WTC11 (cell line): ENCODE measurements around the gene CCDC150. TPM values are rescaled to one million over a fixed set of nuclear protein-coding genes. Genes with fewer than 3 reads are reported as not detected.

Experiments
- ATAC-seq: fragments of 200-7000 bp; cut with Tn5 transposase; 2 replicates; pipeline ENCODE4 v1.10.0; 2021; ENCODE audit warnings: mild to moderate bottlenecking, moderate library complexity
- CTCF ChIA-PET: fragments of 300-600 bp; sonication (Branson Sonifier 250); formaldehyde crosslinking; loops from one replicate; lab custom pipeline; 2021; ENCODE audit warnings: antibody characterized with exemption; lab: Charles Lee
- POLR2A ChIA-PET: fragments of 350-600 bp; sonication (Branson Sonifier 250); formaldehyde crosslinking; loops from one replicate; lab custom pipeline; 2021; ENCODE audit warnings: antibody characterized with exemption; lab: Charles Lee
- DNase-seq: peaks from one replicate; pipeline ENCODE4 v3.0.0; 2021; ENCODE audit warnings: low spot score
- H3K27ac Mint-ChIP-seq: 2 replicates; pipeline ENCODE4 v1.8.0; 2021; ENCODE audit warnings: mixed read lengths
- H3K27me3 Mint-ChIP-seq: 2 replicates; pipeline ENCODE4 v1.8.0; 2021; ENCODE audit warnings: low read depth, mild to moderate bottlenecking, moderate library complexity, mixed read lengths
- H3K36me3 Mint-ChIP-seq: 2 replicates; pipeline ENCODE4 v1.8.0; 2021; ENCODE audit warnings: mixed read lengths
- H3K4me1 Mint-ChIP-seq: 2 replicates; pipeline ENCODE4 v1.8.0; 2022; ENCODE audit warnings: mixed read lengths
- H3K4me3 Mint-ChIP-seq: 2 replicates; pipeline ENCODE4 v1.8.0; 2021; ENCODE audit warnings: mild to moderate bottlenecking, moderate library complexity, mixed read lengths
- H3K9me3 Mint-ChIP-seq: 2 replicates; pipeline ENCODE4 v1.8.0; 2021; ENCODE audit warnings: mixed read lengths
- ATF1 ChIP-seq: sonication (generic); formaldehyde crosslinking; IDR thresholded peaks from 2 replicates; pipeline ENCODE4 v1.8.1; 2023; ENCODE audit warnings: mild to moderate bottlenecking, moderate library complexity, missing genetic modification reagents
- CBFB ChIP-seq: sonication (generic); formaldehyde crosslinking; IDR thresholded peaks from 2 replicates; pipeline ENCODE4 v1.8.1; 2022; ENCODE audit warnings: mild to moderate bottlenecking, low read depth, missing genetic modification reagents
- CREM ChIP-seq: sonication (generic); formaldehyde crosslinking; IDR thresholded peaks from 2 replicates; pipeline ENCODE4 v1.8.1; 2022; ENCODE audit warnings: mild to moderate bottlenecking, missing genetic modification reagents, moderate library complexity
- E2F5 ChIP-seq: sonication (generic); formaldehyde crosslinking; IDR thresholded peaks from 2 replicates; pipeline ENCODE4 v1.8.1; 2022; ENCODE audit warnings: mild to moderate bottlenecking, moderate library complexity, missing genetic modification reagents
- EMX1 ChIP-seq: fragments of 250-450 bp; sonication (Bioruptor Pico); IDR thresholded peaks from 2 replicates; pipeline ENCODE4 v1.8.0; 2021; ENCODE audit warnings: mild to moderate bottlenecking
- GTF2I ChIP-seq: fragments of 250-450 bp; sonication (Bioruptor Pico); conservative IDR thresholded peaks from 2 replicates; pipeline ENCODE4 v1.4.0; 2021; ENCODE audit warnings: mild to moderate bottlenecking
- JAZF1 ChIP-seq: fragments of 250-450 bp; sonication (Bioruptor Pico); IDR thresholded peaks from 2 replicates; pipeline ENCODE4 v1.9.0; 2021; ENCODE audit warnings: moderate library complexity, mild to moderate bottlenecking, inconsistent platforms
- PRRX2 ChIP-seq: fragments of 250-450 bp; sonication (Bioruptor Pico); IDR thresholded peaks from 2 replicates; pipeline ENCODE4 v1.8.0; 2021; ENCODE audit warnings: mild to moderate bottlenecking
- TP53 ChIP-seq: sonication (generic); formaldehyde crosslinking; IDR thresholded peaks from 2 replicates; pipeline ENCODE4 v1.8.1; 2023; ENCODE audit warnings: mild to moderate bottlenecking, missing genetic modification reagents
- ZNF121 ChIP-seq: sonication (generic); formaldehyde crosslinking; IDR thresholded peaks from 2 replicates; pipeline ENCODE4 v1.8.0; 2023; ENCODE audit warnings: missing genetic modification reagents
- ZNF263 ChIP-seq: sonication (generic); formaldehyde crosslinking; IDR thresholded peaks from 2 replicates; pipeline ENCODE4 v1.8.1; 2022; ENCODE audit warnings: low read depth, mild to moderate bottlenecking, moderate library complexity, missing genetic modification reagents
- ZNF281 ChIP-seq: sonication (generic); formaldehyde crosslinking; IDR thresholded peaks from 2 replicates; pipeline ENCODE4 v1.8.0; 2023; ENCODE audit warnings: mild to moderate bottlenecking, missing genetic modification reagents
- total RNA-seq: library from RNA; stranded (reverse); gene quantifications from 3 replicates; pipeline ENCODE4 v1.2.3, GENCODE V29; 2021
- TF ChIP-seq, protein P1 (sequence below): fragments of 250-450 bp; sonication (Bioruptor Pico); IDR thresholded peaks from 2 replicates; pipeline ENCODE4 v1.9.0; 2021; ENCODE audit warnings: mild to moderate bottlenecking
- TF ChIP-seq, protein P2 (sequence below): sonication (generic); formaldehyde crosslinking; IDR thresholded peaks from 2 replicates; pipeline ENCODE4 v1.8.1; 2022; ENCODE audit warnings: low read depth, missing genetic modification reagents, borderline replicate concordance
- TF ChIP-seq, protein P3 (sequence below): fragments of 250-450 bp; sonication (Bioruptor Pico); IDR thresholded peaks from 2 replicates; pipeline ENCODE4 v1.9.0; 2021; ENCODE audit warnings: mild to moderate bottlenecking, borderline replicate concordance

CCDC150 gene
- total RNA-seq, 1 experiment from 2014 or later: 43.0 TPM

GRCh38 chr2:196718419-196719109 lies 79.0 kb downstream of the CCDC150 start (continued):
- no peak for TF ChIP-seq ZNF281 (CRISPR knock-in tag)
- no peak for TF ChIP-seq CREM (CRISPR knock-in tag)
- TF ChIP-seq CBFB (CRISPR knock-in tag): no peak
- TF ChIP-seq PRRX2: no peak
- no peak for TF ChIP-seq E2F5 (CRISPR knock-in tag)
- no peak for TF ChIP-seq GTF2I (CRISPR knock-in tag)
- no peak for TF ChIP-seq ATF1 (CRISPR knock-in tag)
- no peak for TF ChIP-seq JAZF1
- TF ChIP-seq, protein P1, sequence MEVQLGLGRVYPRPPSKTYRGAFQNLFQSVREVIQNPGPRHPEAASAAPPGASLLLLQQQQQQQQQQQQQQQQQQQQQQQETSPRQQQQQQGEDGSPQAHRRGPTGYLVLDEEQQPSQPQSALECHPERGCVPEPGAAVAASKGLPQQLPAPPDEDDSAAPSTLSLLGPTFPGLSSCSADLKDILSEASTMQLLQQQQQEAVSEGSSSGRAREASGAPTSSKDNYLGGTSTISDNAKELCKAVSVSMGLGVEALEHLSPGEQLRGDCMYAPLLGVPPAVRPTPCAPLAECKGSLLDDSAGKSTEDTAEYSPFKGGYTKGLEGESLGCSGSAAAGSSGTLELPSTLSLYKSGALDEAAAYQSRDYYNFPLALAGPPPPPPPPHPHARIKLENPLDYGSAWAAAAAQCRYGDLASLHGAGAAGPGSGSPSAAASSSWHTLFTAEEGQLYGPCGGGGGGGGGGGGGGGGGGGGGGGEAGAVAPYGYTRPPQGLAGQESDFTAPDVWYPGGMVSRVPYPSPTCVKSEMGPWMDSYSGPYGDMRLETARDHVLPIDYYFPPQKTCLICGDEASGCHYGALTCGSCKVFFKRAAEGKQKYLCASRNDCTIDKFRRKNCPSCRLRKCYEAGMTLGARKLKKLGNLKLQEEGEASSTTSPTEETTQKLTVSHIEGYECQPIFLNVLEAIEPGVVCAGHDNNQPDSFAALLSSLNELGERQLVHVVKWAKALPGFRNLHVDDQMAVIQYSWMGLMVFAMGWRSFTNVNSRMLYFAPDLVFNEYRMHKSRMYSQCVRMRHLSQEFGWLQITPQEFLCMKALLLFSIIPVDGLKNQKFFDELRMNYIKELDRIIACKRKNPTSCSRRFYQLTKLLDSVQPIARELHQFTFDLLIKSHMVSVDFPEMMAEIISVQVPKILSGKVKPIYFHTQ (CRISPR knock-in tag): no peak
- TF ChIP-seq, protein P2, sequence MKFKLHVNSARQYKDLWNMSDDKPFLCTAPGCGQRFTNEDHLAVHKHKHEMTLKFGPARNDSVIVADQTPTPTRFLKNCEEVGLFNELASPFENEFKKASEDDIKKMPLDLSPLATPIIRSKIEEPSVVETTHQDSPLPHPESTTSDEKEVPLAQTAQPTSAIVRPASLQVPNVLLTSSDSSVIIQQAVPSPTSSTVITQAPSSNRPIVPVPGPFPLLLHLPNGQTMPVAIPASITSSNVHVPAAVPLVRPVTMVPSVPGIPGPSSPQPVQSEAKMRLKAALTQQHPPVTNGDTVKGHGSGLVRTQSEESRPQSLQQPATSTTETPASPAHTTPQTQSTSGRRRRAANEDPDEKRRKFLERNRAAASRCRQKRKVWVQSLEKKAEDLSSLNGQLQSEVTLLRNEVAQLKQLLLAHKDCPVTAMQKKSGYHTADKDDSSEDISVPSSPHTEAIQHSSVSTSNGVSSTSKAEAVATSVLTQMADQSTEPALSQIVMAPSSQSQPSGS (CRISPR knock-in tag): no peak

DNA sequence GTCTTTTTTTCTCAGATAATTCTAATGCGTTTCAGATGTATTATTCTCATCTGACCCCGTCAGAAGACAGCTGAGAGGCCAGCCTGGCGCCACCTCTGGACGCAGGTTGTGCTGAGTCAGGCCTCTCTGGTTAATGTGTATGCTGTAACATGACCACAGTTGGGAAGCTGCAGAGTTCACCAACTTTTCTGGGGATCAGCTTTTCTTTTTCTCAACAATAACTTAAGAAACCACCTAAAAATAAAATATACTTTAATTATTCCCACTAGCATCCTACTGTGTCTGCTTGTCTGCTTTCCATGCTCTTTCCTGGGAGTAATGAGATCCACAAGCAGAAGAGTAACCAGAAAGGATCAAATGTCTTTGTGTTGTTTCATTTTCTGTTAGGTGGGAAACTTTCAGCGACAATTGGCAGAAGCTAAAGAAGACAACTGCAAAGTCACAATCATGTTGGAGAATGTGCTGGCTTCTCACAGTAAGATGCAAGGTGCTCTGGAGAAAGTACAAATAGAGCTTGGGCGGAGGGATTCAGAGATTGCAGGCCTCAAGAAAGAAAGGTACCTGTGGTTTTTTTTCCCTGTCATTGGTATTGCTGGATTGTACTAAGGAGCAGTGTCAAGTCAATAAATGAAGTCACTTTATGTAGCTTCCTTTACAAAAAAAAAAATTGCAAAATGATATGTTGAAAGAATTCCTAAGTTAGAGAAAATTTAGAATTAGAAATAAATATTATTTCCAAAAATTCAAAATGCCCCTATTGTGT lies 79.8 kb downstream of the CCDC150 start:
- H3K9me3 Mint-ChIP-seq: no peaks in the 10 kb centered on the region
- ATAC-seq: peak; percentile 88
- peak; percentile 26 for DNase-seq
- ChIA-PET CTCF (interaction anchor here (1.7 to 1.9 kb wide), 2 partner anchors 17 to 32 kb away, joined by 7 read pairs; no protein-coding TSS in a partner anchor), POLR2A (no interaction called here)
- peaks cover 34% of the 10 kb centered on the region for H3K36me3 Mint-ChIP-seq
- H3K27ac Mint-ChIP-seq: peak overlapping the region; percentile 70; the same call in 1 of the 2 replicates
- peaks cover 3% of the 10 kb centered on the region; the same call in 1 of the 2 replicates for H3K4me1 Mint-ChIP-seq
- TF ChIP-seq GTF2I (CRISPR knock-in tag): no peak
- TF ChIP-seq, all 79 proteins: peak for 0
- no peak overlapping the region for H3K4me3 Mint-ChIP-seq
- no peaks in the 10 kb centered on the region for H3K27me3 Mint-ChIP-seq

DNA sequence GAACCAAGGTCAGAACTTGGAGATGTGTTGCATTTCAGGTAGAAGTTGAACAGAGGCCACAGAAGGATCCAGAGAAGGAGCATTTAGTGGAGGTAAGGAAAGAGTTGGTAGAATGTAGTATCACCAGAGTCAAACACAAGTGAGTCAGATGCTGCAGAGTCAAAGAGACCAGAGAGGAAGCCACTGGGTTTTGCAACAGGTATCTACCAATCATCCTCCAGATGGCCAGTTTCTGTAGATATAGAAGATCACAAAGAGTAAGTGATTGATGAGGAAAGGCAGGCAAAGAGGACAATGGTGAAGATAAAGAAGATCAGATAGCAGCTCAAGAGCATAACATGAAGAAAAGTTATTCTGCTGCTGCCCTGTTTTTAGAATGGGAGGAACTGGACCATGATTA lies 84.1 kb downstream of the CCDC150 start:
- Mint-ChIP-seq H3K4me1 (peaks cover 3% of the 10 kb centered on the region; the same call in 1 of the 2 replicates), H3K4me3 (no peak overlapping the region), H3K36me3 (peaks cover 49% of the 10 kb centered on the region), H3K9me3 (no peaks in the 10 kb centered on the region), H3K27ac (no peak overlapping the region), H3K27me3 (no peaks in the 10 kb centered on the region)
- ATAC-seq (no peak), DNase-seq (no peak)
- ChIA-PET CTCF (interaction anchor here (1.2 kb wide), 1 partner anchor 28 kb away, joined by 4 read pairs; no protein-coding TSS in a partner anchor), POLR2A (no interaction called here)
- TF ChIP-seq, protein P3, sequence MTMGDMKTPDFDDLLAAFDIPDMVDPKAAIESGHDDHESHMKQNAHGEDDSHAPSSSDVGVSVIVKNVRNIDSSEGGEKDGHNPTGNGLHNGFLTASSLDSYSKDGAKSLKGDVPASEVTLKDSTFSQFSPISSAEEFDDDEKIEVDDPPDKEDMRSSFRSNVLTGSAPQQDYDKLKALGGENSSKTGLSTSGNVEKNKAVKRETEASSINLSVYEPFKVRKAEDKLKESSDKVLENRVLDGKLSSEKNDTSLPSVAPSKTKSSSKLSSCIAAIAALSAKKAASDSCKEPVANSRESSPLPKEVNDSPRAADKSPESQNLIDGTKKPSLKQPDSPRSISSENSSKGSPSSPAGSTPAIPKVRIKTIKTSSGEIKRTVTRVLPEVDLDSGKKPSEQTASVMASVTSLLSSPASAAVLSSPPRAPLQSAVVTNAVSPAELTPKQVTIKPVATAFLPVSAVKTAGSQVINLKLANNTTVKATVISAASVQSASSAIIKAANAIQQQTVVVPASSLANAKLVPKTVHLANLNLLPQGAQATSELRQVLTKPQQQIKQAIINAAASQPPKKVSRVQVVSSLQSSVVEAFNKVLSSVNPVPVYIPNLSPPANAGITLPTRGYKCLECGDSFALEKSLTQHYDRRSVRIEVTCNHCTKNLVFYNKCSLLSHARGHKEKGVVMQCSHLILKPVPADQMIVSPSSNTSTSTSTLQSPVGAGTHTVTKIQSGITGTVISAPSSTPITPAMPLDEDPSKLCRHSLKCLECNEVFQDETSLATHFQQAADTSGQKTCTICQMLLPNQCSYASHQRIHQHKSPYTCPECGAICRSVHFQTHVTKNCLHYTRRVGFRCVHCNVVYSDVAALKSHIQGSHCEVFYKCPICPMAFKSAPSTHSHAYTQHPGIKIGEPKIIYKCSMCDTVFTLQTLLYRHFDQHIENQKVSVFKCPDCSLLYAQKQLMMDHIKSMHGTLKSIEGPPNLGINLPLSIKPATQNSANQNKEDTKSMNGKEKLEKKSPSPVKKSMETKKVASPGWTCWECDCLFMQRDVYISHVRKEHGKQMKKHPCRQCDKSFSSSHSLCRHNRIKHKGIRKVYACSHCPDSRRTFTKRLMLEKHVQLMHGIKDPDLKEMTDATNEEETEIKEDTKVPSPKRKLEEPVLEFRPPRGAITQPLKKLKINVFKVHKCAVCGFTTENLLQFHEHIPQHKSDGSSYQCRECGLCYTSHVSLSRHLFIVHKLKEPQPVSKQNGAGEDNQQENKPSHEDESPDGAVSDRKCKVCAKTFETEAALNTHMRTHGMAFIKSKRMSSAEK (CRISPR knock-in tag): no peak
- TF ChIP-seq EMX1 (CRISPR knock-in tag): no peak
- TF ChIP-seq ZNF263: no peak
- TF ChIP-seq ZNF281 (CRISPR knock-in tag): no peak
- no peak for TF ChIP-seq PRRX2
- no peak for TF ChIP-seq TP53 (CRISPR knock-in tag)
- TF ChIP-seq ZNF121: no peak
